IMR-90 (cell line): ENCODE results near the gene CD34. TPM values are rescaled to one million over a fixed set of nuclear protein-coding genes. Genes with fewer than 3 reads are reported as not detected.
A peak's percentile ranks its signal among the peaks of the same experiment; 100 is the strongest.

Source experiments
- ATAC-seq: fragments of 200-7000 bp; cut with Tn5 transposase; 2 replicates; pipeline ENCODE4 v1.9.1; 2020; ENCODE audit warnings: low read depth, mild to moderate bottlenecking, moderate library complexity
- BruUV-seq: library from RNA; stranded (reverse); fragments of 400-500 nt; replicated peaks from 2 replicates; lab custom pipeline; 2021; lab: Mats Ljungman, UMichigan
- CTCF ChIA-PET: fragments of 300-600 bp; formaldehyde crosslinking; extraction: SDS; loops from one replicate; lab custom pipeline; 2021; ENCODE audit warnings: antibody characterized with exemption; lab: Yijun Ruan, JAX
- POLR2A ChIA-PET: fragments of 300-600 bp; sonication (Branson Sonifier 250); formaldehyde crosslinking; loops from one replicate; lab custom pipeline; 2022; ENCODE audit warnings: antibody characterized with exemption; ENCODE audit not compliant: unreplicated experiment; lab: Charles Lee
- DNase-seq: peaks from one replicate; pipeline ENCODE4 v3.0.0; 2013
- H2AFZ ChIP-seq: replicated peaks from 2 replicates; pipeline ENCODE3; 2013; ENCODE audit warnings: low read length, mild to moderate bottlenecking; ENCODE audit not compliant: poor library complexity
- H2AK5ac ChIP-seq: 2 replicates; pipeline ENCODE4 v1.6.1; 2013; ENCODE audit warnings: low read depth, low read length, inconsistent platforms
- H2AK9ac ChIP-seq: replicated peaks from 2 replicates; pipeline ENCODE3; 2013; ENCODE audit warnings: mild to moderate bottlenecking, low read depth, low read length, moderate library complexity; ENCODE audit not compliant: poor library complexity
- H2BK120ac ChIP-seq: 2 replicates; pipeline ENCODE4 v1.6.1; 2013; ENCODE audit warnings: low read depth, low read length, inconsistent platforms
- H2BK15ac ChIP-seq: 3 replicates; pipeline ENCODE4 v1.6.1; 2013; ENCODE audit warnings: low read depth, low read length, inconsistent platforms
- H2BK20ac ChIP-seq: 2 replicates; pipeline ENCODE4 v1.6.1; 2013; ENCODE audit warnings: low read depth, mild to moderate bottlenecking, inconsistent platforms, low read length, moderate library complexity
- H2BK5ac ChIP-seq: 2 replicates; pipeline ENCODE4 v1.6.1; 2013; ENCODE audit warnings: mild to moderate bottlenecking, low read depth, low read length, inconsistent platforms; ENCODE audit not compliant: poor library complexity, severe bottlenecking
- H3K14ac ChIP-seq: replicated peaks from 2 replicates; pipeline ENCODE4 v1.6.1; 2013; ENCODE audit warnings: low read depth, low read length, inconsistent platforms
- H3K18ac ChIP-seq: 2 replicates; pipeline ENCODE4 v1.6.1; 2013; ENCODE audit warnings: low read depth, low read length, control low read depth
- H3K23ac ChIP-seq: 2 replicates; pipeline ENCODE4 v1.6.1; 2013; ENCODE audit warnings: low read depth, low read length, inconsistent platforms
- H3K27ac ChIP-seq: 2 replicates; pipeline ENCODE4 v1.5.1; 2013; ENCODE audit warnings: mild to moderate bottlenecking, control low read depth, low read length; ENCODE audit not compliant: insufficient read depth
- H3K27me3 ChIP-seq: 2 replicates; pipeline ENCODE4 v1.6.1; 2013; ENCODE audit warnings: low read length; ENCODE audit not compliant: control insufficient read depth, insufficient read depth
- H3K36me3 ChIP-seq: 2 replicates; pipeline ENCODE4 v1.6.1; 2013; ENCODE audit warnings: low read length, mixed read lengths; ENCODE audit not compliant: control insufficient read depth, insufficient read depth
- H3K4ac ChIP-seq: 2 replicates; pipeline ENCODE4 v1.6.1; 2013; ENCODE audit warnings: low read depth, low read length, inconsistent platforms
- H3K4me1 ChIP-seq: 2 replicates; pipeline ENCODE4 v1.6.1; 2013; ENCODE audit warnings: low read length, mixed read lengths; ENCODE audit not compliant: control insufficient read depth, insufficient read depth
- H3K4me2 ChIP-seq: 2 replicates; pipeline ENCODE4 v1.6.1; 2013; ENCODE audit warnings: low read depth, mild to moderate bottlenecking, control low read depth, low read length, moderate library complexity
- H3K4me3 ChIP-seq: 2 replicates; pipeline ENCODE4 v1.5.1; 2013; ENCODE audit warnings: low read depth, mild to moderate bottlenecking, control low read depth, low read length, moderate library complexity; ENCODE audit not compliant: insufficient read depth
- H3K56ac ChIP-seq: 2 replicates; pipeline ENCODE4 v1.6.1; 2013; ENCODE audit warnings: low read length, inconsistent platforms; ENCODE audit not compliant: insufficient read depth; ENCODE audit errors: extremely low read depth
- H3K79me1 ChIP-seq, 2 experiments: 2 replicates each; pipeline ENCODE4 v1.6.1; 2013; ENCODE audit warnings: low read length in 2 of 2, inconsistent platforms in 1 of 2, low read depth in 1 of 2
- H3K9ac ChIP-seq: 2 replicates; pipeline ENCODE4 v1.6.1; 2013; ENCODE audit warnings: low read depth, low read length, control low read depth
- H3K9me1 ChIP-seq: 2 replicates; pipeline ENCODE4 v1.6.1; 2013; ENCODE audit warnings: low read length, inconsistent platforms; ENCODE audit not compliant: insufficient read depth
- H3K9me3 ChIP-seq: 2 replicates; pipeline ENCODE4 v1.6.1; 2013; ENCODE audit warnings: low read length; ENCODE audit not compliant: control insufficient read depth, insufficient read depth
- H4K20me1 ChIP-seq: 2 replicates; pipeline ENCODE4 v1.6.1; 2013; ENCODE audit warnings: low read length, inconsistent platforms; ENCODE audit not compliant: insufficient read depth
- H4K5ac ChIP-seq: 2 replicates; pipeline ENCODE4 v1.6.1; 2013; ENCODE audit warnings: mild to moderate bottlenecking, low read depth, low read length, control low read depth
- H4K8ac ChIP-seq, 2 experiments: 2 replicates each; pipeline ENCODE4 v1.6.1; 2013; ENCODE audit warnings: low read depth in 2 of 2, low read length in 2 of 2, control low read depth in 1 of 2, inconsistent platforms in 1 of 2
- H4K91ac ChIP-seq: 2 replicates; pipeline ENCODE4 v1.6.1; 2013; ENCODE audit warnings: low read depth, low read length, inconsistent platforms; ENCODE audit not compliant: insufficient read depth
- BHLHE40 ChIP-seq: fragments of 150-350 bp; IDR thresholded peaks from 2 replicates; pipeline ENCODE4 v1.6.1; 2016; ENCODE audit warnings: mild to moderate bottlenecking, low read depth, low read length
- CEBPB ChIP-seq: IDR thresholded peaks from 2 replicates; pipeline ENCODE4 v1.6.1; 2012; ENCODE audit warnings: low read depth, low read length, improper control_type of control experiment
- CHD1 ChIP-seq: IDR thresholded peaks from 2 replicates; pipeline ENCODE4 v1.6.1; 2012; ENCODE audit warnings: low read depth, low read length, improper control_type of control experiment
- FOS ChIP-seq: fragments of 150-350 bp; IDR thresholded peaks from 2 replicates; pipeline ENCODE4 v1.6.1; 2016; ENCODE audit warnings: low read depth, low read length
- MAFK ChIP-seq: IDR thresholded peaks from 2 replicates; pipeline ENCODE4 v1.6.1; 2012; ENCODE audit warnings: low read depth, low read length, improper control_type of control experiment
- MAZ ChIP-seq: IDR thresholded peaks from 2 replicates; pipeline ENCODE4 v1.6.1; 2012; ENCODE audit warnings: low read depth, mild to moderate bottlenecking, low read length, improper control_type of control experiment, moderate library complexity, borderline replicate concordance
- MXI1 ChIP-seq: IDR thresholded peaks from 2 replicates; pipeline ENCODE4 v1.6.1; 2012; ENCODE audit warnings: low read depth, mild to moderate bottlenecking, low read length, moderate library complexity, borderline replicate concordance
- NFE2L2 ChIP-seq: fragments of 150-350 bp; IDR thresholded peaks from 2 replicates; pipeline ENCODE4 v1.6.1; 2016; ENCODE audit warnings: low read depth, mild to moderate bottlenecking, low read length
- RAD21 ChIP-seq: IDR thresholded peaks from 2 replicates; pipeline ENCODE4 v1.6.1; 2012; ENCODE audit warnings: low read length, improper control_type of control experiment
- RCOR1 ChIP-seq: IDR thresholded peaks from 2 replicates; pipeline ENCODE4 v1.6.1; 2012; ENCODE audit warnings: mild to moderate bottlenecking, low read length, improper control_type of control experiment; ENCODE audit not compliant: insufficient replicate concordance
- RFX5 ChIP-seq: IDR thresholded peaks from 2 replicates; pipeline ENCODE4 v1.8.0; 2012; ENCODE audit warnings: low read depth, mild to moderate bottlenecking, low read length, moderate library complexity
- SMC3 ChIP-seq: fragments of 150-350 bp; IDR thresholded peaks from 2 replicates; pipeline ENCODE4 v1.6.1; 2016; ENCODE audit warnings: low read depth, mild to moderate bottlenecking, antibody characterized with exemption, low read length, moderate library complexity
- WGBS, 2 experiments: methylation state at CpG; one replicate each; pipeline versions ENCODE4 v1.1.5 to v1.1.7; 2013; ENCODE audit warnings: missing lambda C conversion rate in 2 of 2; ENCODE audit not compliant: insufficient read length in 1 of 2; ENCODE audit errors: extremely low coverage in 2 of 2; 5-methylcytosine and 5-hydroxymethylcytosine counted together
- dilution Hi-C: fragments of 300-500 bp; cut with HindIII; formaldehyde crosslinking; loops from one replicate; pipeline ENCODE4 v1.14.3; 2018; ENCODE audit warnings: low sequenced_read_pairs; ENCODE audit not compliant: unreplicated experiment
- in situ Hi-C: fragments of 300-500 bp; cut with MboI; formaldehyde crosslinking; loops from 3 replicates; pipeline ENCODE4 v1.14.3; 2019; ENCODE audit warnings: low sequenced_read_pairs, inconsistent platforms, mixed read lengths
- intact Hi-C: fragments of 100-400 bp; cut with micrococcal nuclease; formaldehyde crosslinking; loops from 2 replicates; pipeline ENCODE4 v1.10.0; 2022
- polyA plus RNA-seq, 3 experiments: library from polyadenylated mRNA; depleted of rRNA; stranded (reverse); fragments of >200 nt; gene quantifications; 2 replicates each; pipeline ENCODE4 v1.2.3, GENCODE V29; 2012; ENCODE audit warnings: low replicate concordance in 1 of 3
- total RNA-seq: library from RNA; depleted of rRNA; stranded (reverse); fragments of >200 nt; gene quantifications from 2 replicates; pipeline ENCODE4 v1.2.3, GENCODE V29; 2012
- TF ChIP-seq, protein P1 (sequence below): conservative IDR thresholded peaks from 2 replicates; pipeline ENCODE4 v1.5.1; 2012; ENCODE audit warnings: mild to moderate bottlenecking, low read depth, low read length, improper control_type of control experiment
- TF ChIP-seq, protein P2 (sequence below): fragments of 150-350 bp; IDR thresholded peaks from 2 replicates; pipeline ENCODE4 v1.6.1; 2017; ENCODE audit warnings: mild to moderate bottlenecking, antibody characterized with exemption, low read length, low read depth

Gene CD34
- total and polyA plus RNA-seq, 2 of the 4 experiments (the other 2 are of a cell fraction), result 0.14 TPM; not detected in 1

GRCh38 chr1:207958376-207959139 lies 47.6 kb upstream of the CD34 start:
- in situ Hi-C loops, result loop anchor here (5.0 kb wide), 1 partner anchor 76 kb away; no protein-coding TSS in a partner anchor
- intact Hi-C loops, result no loop called here
- no peak overlapping the region for H4K5ac ChIP-seq
- no peak overlapping the region for H3K18ac ChIP-seq
- no peak overlapping the region for H4K8ac ChIP-seq
- no peak overlapping the region for H3K14ac ChIP-seq
- H2AFZ ChIP-seq, result peak overlapping the region; percentile 89
- H2BK20ac ChIP-seq, result no peak overlapping the region
- H2BK120ac ChIP-seq, result no peak overlapping the region
- peaks cover 0 to 6% of the 10 kb centered on the region in 2 experiments; a peak in 1 of 4 replicates for H3K79me1 ChIP-seq
- H3K27me3 ChIP-seq, result peaks cover 42% of the 10 kb centered on the region
- H2BK15ac ChIP-seq, result no peak overlapping the region
- ChIA-PET CTCF (interaction anchor here (0.9 to 1.6 kb wide), 3 partner anchors 12 to 73 kb away, joined by 3 to 7 read pairs (median 7); no protein-coding TSS in a partner anchor), POLR2A (no interaction called here)
- no peak overlapping the region for H3K4ac ChIP-seq
- DNase-seq (no peak), ATAC-seq (no peak)
- no peak overlapping the region for H2AK9ac ChIP-seq
- H2AK5ac ChIP-seq, result no peak overlapping the region
- H3K9me3 ChIP-seq, result peaks cover 2% of the 10 kb centered on the region; the same call in 1 of the 2 replicates
- no TSS peak for BruUV-seq
- H3K4me1 ChIP-seq, result peaks cover 3% of the 10 kb centered on the region
- WGBS, 2 experiments, result 61% methylated on average over 11 of the region's 24 CpGs; no CpG with 5 or more reads in 1 of the 2 experiments
- H3K4me2 ChIP-seq, result peak overlapping the region; percentile 68; the same call in 1 of the 2 replicates
- no peak overlapping the region for H3K9ac ChIP-seq
- no peak overlapping the region for H2BK5ac ChIP-seq
- peaks cover 4% of the 10 kb centered on the region; the same call in 1 of the 2 replicates for H3K9me1 ChIP-seq
- H3K56ac ChIP-seq, result no peak overlapping the region
- peak overlapping the region; percentile 20 for H3K4me3 ChIP-seq
- H3K23ac ChIP-seq, result 0 out of 2 replicates have a peak overlapping the region, but pooled peaks have one; percentile 15
- no peak overlapping the region for H4K91ac ChIP-seq
- dilution Hi-C loops, result no loop called here
- no peak overlapping the region for H3K27ac ChIP-seq
- H3K36me3 ChIP-seq, result no peaks in the 10 kb centered on the region
- H4K20me1 ChIP-seq, result no peaks in the 10 kb centered on the region
- TF ChIP-seq CHD1 (no peak), RAD21 (no peak), CEBPB (no peak), RFX5 (no peak), MAZ (no peak), RCOR1 (no peak), SMC3 (no peak), MAFK (no peak), MXI1 (no peak), FOS (no peak), NFE2L2 (no peak), BHLHE40 (no peak)
- TF ChIP-seq, protein P1, sequence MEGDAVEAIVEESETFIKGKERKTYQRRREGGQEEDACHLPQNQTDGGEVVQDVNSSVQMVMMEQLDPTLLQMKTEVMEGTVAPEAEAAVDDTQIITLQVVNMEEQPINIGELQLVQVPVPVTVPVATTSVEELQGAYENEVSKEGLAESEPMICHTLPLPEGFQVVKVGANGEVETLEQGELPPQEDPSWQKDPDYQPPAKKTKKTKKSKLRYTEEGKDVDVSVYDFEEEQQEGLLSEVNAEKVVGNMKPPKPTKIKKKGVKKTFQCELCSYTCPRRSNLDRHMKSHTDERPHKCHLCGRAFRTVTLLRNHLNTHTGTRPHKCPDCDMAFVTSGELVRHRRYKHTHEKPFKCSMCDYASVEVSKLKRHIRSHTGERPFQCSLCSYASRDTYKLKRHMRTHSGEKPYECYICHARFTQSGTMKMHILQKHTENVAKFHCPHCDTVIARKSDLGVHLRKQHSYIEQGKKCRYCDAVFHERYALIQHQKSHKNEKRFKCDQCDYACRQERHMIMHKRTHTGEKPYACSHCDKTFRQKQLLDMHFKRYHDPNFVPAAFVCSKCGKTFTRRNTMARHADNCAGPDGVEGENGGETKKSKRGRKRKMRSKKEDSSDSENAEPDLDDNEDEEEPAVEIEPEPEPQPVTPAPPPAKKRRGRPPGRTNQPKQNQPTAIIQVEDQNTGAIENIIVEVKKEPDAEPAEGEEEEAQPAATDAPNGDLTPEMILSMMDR, result no peak
- TF ChIP-seq, protein P2, sequence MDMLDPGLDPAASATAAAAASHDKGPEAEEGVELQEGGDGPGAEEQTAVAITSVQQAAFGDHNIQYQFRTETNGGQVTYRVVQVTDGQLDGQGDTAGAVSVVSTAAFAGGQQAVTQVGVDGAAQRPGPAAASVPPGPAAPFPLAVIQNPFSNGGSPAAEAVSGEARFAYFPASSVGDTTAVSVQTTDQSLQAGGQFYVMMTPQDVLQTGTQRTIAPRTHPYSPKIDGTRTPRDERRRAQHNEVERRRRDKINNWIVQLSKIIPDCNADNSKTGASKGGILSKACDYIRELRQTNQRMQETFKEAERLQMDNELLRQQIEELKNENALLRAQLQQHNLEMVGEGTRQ, result no peak
